Measurements from ENCODE around the gene AMH. TPM values are rescaled to one million over a fixed set of nuclear protein-coding genes. Genes with fewer than 3 reads are reported as not detected.
A peak's percentile ranks its signal among the peaks of the same experiment; 100 is the strongest.

Gene AMH
- total RNA-seq, 5 donors from 2014 or later (not counting 1 experiment from before 2014, with no cell fraction given): 2.1 to 13.5 (median 5.3) TPM

DNA sequence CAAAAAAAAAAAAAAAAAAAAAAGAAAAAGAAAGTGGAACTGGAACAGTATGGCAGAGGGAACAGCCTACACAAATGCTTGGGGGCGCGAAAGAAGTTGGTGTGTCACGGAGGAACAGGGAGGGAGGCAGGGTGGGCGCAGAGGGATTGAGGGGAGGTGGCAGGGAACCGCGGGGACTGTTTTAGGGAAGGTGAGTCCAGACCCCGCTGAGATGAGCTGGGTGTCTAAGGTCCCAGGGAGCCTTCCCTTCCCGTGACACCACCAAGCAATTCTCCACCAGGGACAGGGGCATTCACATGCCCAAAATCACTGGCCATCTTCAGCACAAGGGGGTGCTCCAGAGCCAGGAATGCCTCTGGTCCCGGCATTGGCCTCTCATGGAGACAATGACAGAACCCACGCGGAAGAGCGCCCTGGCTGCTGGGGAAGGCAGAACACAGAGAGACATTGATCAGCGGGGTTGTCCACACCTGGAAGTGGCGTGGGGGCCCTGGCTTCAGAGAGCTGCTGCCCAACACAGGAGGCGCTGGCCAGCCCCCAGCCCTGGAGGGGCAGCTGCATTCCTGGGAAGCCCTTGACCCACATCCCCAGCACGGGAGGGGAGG lies 25.9 kb downstream of the AMH start:
- Mint-ChIP-seq H3K4me3 (peak overlapping the region in 2 of 3 donors; percentile 27 to 39), H3K36me3 (peaks cover 17% of the 10 kb centered on the region), H3K4me1 (peaks cover 36 to 38% (median 36%) of the 10 kb centered on the region in 3 donors), H3K9me3 (no peaks in the 10 kb centered on the region), H3K27me3 (no peaks in the 10 kb centered on the region), H3K27ac (peak overlapping the region; percentile 48 to 73)
- Histone ChIP-seq H3K9me3 (no peaks in the 10 kb centered on the region), H3K27ac (ENCODE audit: low read length) (no peak overlapping the region), H3K4me1 (ENCODE audit: control insufficient read depth in 1 of 2, extremely low read depth in 1 of 2, insufficient read depth in 2 of 2, low read length in 2 of 2) (peaks cover 2 to 46% of the 10 kb centered on the region in 2 experiments), H3K4me3 (ENCODE audit: control insufficient read depth in 1 of 2, extremely low read depth in 1 of 2, low read length in 1 of 2) (no peak overlapping the region), H3K27me3 (replicated peaks in 1 of 2; ENCODE audit: control insufficient read depth in 2 of 2, extremely low read depth in 1 of 2, insufficient read depth in 2 of 2, low read length in 1 of 2) (no peaks in the 10 kb centered on the region), H3K36me3 (ENCODE audit: control insufficient read depth in 2 of 2, extremely low read depth in 1 of 2, insufficient read depth in 1 of 2, low read length in 1 of 2) (peaks cover 0 to 30% of the 10 kb centered on the region in 2 donors)
- peak in 3 of 4 experiments; percentile 7 to 23 (median 18) for ATAC-seq (replicated peaks in 1 of 4)
- CTCF ChIA-PET: interaction anchor here in 1 of 2 donors (0.6 kb wide), 1 partner anchor 824 kb away, joined by 5 read pairs; no protein-coding TSS in a partner anchor
- 60% methylated on average over 8 of the region's 16 CpGs for WGBS (ENCODE audit: insufficient coverage)
- DNase-seq: peak in 16 of 35 experiments; percentile 32 to 68 (median 48)
- POLR2A ChIA-PET: interaction anchor here (0.6 to 0.7 kb wide), 3 partner anchors 8 to 37 kb away, joined by 3 to 14 read pairs (median 3); no protein-coding TSS in a partner anchor

DNA sequence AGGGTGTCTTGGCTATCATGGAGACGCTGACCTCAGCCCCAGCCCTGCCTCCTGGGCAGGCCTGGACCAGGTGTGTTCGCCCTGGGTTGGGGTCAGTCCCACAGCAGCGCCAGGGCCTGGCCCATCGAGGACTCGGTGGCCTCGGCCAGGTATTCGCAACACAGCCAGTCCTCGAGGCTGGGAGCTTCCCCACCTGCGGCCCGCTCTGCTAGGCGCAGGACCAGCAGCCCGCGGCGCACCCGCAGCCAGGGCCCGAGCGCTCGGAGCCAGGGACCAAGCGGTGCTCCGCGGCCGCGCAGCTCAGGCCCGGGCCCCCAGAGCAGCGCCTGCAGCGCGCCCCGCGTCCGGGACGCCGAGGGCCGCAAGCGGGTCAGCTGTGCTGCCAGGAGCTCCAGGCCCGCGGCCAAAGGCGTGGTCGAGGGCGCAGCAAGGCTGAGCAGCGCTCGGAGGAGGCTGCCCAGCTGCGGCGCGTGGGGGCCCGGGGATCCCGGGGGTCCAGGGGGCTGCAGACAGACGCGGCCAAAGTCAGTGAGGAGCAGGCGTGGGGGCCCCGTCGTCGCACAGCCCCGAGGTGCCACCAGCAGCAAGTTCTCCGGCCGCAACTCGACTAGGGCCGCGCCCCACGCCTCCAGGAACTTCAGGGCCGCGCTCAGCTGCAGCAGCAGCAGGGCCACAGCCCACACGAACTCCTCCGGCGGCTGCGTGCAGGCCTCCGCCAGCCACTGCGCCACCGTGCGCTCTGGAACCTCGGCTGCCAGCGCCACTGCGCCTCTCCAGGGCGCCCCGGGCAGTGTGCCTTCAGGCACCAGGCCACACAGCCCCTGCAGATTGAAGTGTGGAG lies 26.7 kb downstream of the AMH start:
- Mint-ChIP-seq H3K36me3 (peaks cover 17% of the 10 kb centered on the region), H3K4me1 (peaks cover 36 to 38% (median 37%) of the 10 kb centered on the region in 3 donors), H3K27ac (no peak overlapping the region), H3K9me3 (no peaks in the 10 kb centered on the region), H3K4me3 (no peak overlapping the region), H3K27me3 (no peaks in the 10 kb centered on the region)
- POLR2A ChIA-PET: no interaction called here
- Histone ChIP-seq H3K27ac (ENCODE audit: low read length) (no peak overlapping the region), H3K4me3 (ENCODE audit: control insufficient read depth in 1 of 2, extremely low read depth in 1 of 2, low read length in 1 of 2) (no peak overlapping the region), H3K4me1 (ENCODE audit: control insufficient read depth in 1 of 2, extremely low read depth in 1 of 2, insufficient read depth in 2 of 2, low read length in 2 of 2) (peaks cover 2 to 52% of the 10 kb centered on the region in 2 experiments), H3K9me3 (no peaks in the 10 kb centered on the region), H3K36me3 (ENCODE audit: control insufficient read depth in 2 of 2, extremely low read depth in 1 of 2, insufficient read depth in 1 of 2, low read length in 1 of 2) (peaks cover 0 to 30% of the 10 kb centered on the region in 2 donors), H3K27me3 (replicated peaks in 1 of 2; ENCODE audit: control insufficient read depth in 2 of 2, extremely low read depth in 1 of 2, insufficient read depth in 2 of 2, low read length in 1 of 2) (no peaks in the 10 kb centered on the region)
- ATAC-seq (replicated peaks in 1 of 4): no peak
- DNase-seq: peak in 1 of 35 experiments; percentile 15
- CTCF ChIA-PET: no interaction called here
- 95% methylated on average over 66 of the region's 74 CpGs for WGBS (ENCODE audit: insufficient coverage)

DNA sequence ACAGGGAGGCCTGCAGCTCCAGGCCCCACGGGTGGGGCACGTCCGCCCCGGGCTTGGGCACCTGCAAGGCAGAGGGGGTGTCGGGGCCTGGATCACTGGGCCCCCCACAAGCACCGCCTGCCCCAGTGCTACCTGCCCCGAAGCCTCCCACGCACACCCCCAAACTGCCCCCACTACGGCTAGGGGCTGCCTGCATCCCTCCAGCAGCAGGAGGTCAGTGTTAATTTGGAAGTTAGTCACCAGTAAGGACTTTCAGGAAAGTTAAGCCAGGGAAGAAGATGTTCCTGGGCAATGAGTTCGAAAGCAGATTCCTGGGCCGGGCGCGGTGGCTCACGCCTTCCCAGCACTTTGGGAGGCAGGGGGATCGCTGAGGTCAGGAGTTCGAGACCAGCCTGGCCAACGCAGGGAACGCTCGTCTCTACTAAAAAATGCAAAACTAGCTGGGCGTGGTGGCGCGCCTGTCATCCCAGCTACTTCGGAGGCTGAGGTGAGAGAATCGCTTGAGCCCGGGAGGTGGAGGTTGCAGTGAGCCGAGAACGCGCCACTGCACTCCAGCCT lies 27.4 kb downstream of the AMH start:
- Histone ChIP-seq H3K4me3 (ENCODE audit: control insufficient read depth in 1 of 2, extremely low read depth in 1 of 2, low read length in 1 of 2) (no peak overlapping the region), H3K9me3 (no peaks in the 10 kb centered on the region), H3K4me1 (ENCODE audit: control insufficient read depth in 1 of 2, extremely low read depth in 1 of 2, insufficient read depth in 2 of 2, low read length in 2 of 2) (peaks cover 2 to 48% of the 10 kb centered on the region in 2 experiments), H3K27ac (ENCODE audit: low read length) (no peak overlapping the region), H3K36me3 (ENCODE audit: control insufficient read depth in 2 of 2, extremely low read depth in 1 of 2, insufficient read depth in 1 of 2, low read length in 1 of 2) (peaks cover 0 to 27% of the 10 kb centered on the region in 2 donors), H3K27me3 (replicated peaks in 1 of 2; ENCODE audit: control insufficient read depth in 2 of 2, extremely low read depth in 1 of 2, insufficient read depth in 2 of 2, low read length in 1 of 2) (no peaks in the 10 kb centered on the region)
- H3K27ac Mint-ChIP-seq: peak overlapping the region; percentile 15 to 55
- no peaks in the 10 kb centered on the region for H3K9me3 Mint-ChIP-seq
- H3K36me3 Mint-ChIP-seq: peaks cover 14% of the 10 kb centered on the region
- no peak for ATAC-seq (replicated peaks in 1 of 4)
- peaks cover 33 to 36% (median 35%) of the 10 kb centered on the region in 3 donors for H3K4me1 Mint-ChIP-seq
- DNase-seq: no peak
- no peak overlapping the region for H3K4me3 Mint-ChIP-seq
- whole genome bisulfite sequencing (ENCODE audit: insufficient coverage): 96% methylated on average over 21 of the region's 28 CpGs
- H3K27me3 Mint-ChIP-seq: no peaks in the 10 kb centered on the region
- ChIA-PET POLR2A (no interaction called here), CTCF (no interaction called here)

DNA sequence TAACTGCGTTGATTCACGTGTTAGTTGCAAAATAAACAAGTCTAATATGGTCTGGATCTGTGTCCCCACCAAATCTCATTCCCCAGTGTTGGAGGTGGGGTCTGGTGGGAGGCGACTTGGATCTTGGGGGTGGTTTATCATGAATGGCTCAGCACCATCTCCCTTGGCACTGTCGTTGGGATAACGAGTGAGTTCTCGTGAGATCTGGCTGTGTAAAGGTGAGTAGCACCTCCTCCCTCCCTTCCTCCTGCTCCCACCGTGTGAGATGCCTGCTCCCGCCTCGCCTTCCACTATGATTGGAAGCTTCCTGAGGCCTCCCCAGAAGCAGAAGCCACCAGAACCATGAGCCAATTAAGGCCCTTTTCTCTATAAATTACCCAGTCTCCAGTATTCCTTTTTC lies 28.0 kb downstream of the AMH start:
- Histone ChIP-seq H3K9me3 (no peaks in the 10 kb centered on the region), H3K27me3 (replicated peaks in 1 of 2; ENCODE audit: control insufficient read depth in 2 of 2, extremely low read depth in 1 of 2, insufficient read depth in 2 of 2, low read length in 1 of 2) (no peaks in the 10 kb centered on the region), H3K27ac (ENCODE audit: low read length) (no peak overlapping the region), H3K4me1 (ENCODE audit: control insufficient read depth in 1 of 2, extremely low read depth in 1 of 2, insufficient read depth in 2 of 2, low read length in 2 of 2) (peaks cover 6 to 49% of the 10 kb centered on the region in 2 experiments), H3K36me3 (ENCODE audit: control insufficient read depth in 2 of 2, extremely low read depth in 1 of 2, insufficient read depth in 1 of 2, low read length in 1 of 2) (peaks cover 0 to 20% of the 10 kb centered on the region in 2 donors), H3K4me3 (ENCODE audit: control insufficient read depth in 1 of 2, extremely low read depth in 1 of 2, low read length in 1 of 2) (no peak overlapping the region)
- Mint-ChIP-seq H3K27ac (peak overlapping the region; percentile 15 to 55), H3K4me1 (peaks cover 28 to 37% (median 33%) of the 10 kb centered on the region in 3 donors), H3K9me3 (no peaks in the 10 kb centered on the region), H3K36me3 (peaks cover 10% of the 10 kb centered on the region), H3K4me3 (no peak overlapping the region), H3K27me3 (no peaks in the 10 kb centered on the region)
- DNase-seq (no peak), ATAC-seq (replicated peaks in 1 of 4) (no peak)
- ChIA-PET CTCF (no interaction called here), POLR2A (interaction anchor here in 1 of 2 donors (0.7 kb wide), 1 partner anchor 1394 kb away, joined by 4 read pairs; no protein-coding TSS in a partner anchor)
- WGBS (ENCODE audit: insufficient coverage): 90% methylated on average over 3 of the region's 9 CpGs

DNA sequence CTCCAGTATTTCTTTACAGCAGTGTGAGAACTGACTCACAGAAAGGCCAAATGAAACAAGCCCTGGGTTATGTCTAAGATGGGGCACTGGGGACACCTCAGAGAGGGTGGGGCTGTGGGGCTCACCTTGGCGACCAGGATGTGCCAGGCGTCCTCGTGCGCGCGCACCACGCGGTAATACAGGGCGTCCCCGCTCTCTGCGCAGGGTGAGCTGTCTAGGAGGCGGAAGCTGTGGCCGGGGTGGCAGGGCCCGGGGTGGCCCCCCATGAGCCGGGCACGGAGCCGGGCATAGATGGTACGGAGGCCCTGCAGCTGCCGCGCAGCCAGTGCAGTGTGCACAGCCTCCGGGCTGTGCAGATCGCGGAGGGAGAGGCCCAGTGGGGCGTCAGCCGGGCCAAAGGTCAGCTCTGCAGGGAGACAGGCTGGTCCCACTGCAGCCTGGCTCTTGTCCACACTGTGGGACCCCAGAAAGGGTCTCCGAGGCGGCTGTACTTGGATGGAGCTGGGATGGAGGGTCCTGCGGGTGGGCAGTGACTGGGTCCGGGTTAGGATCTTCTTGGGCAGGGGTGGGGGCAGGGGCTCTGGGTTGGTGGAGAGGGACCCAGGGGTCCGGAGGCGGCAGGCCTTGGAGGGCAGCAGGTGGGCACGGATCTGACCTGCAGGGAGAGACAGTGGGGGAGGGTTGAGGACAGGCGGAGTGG lies 29.5 kb downstream of the AMH start:
- no peak overlapping the region for H3K4me3 ChIP-seq (ENCODE audit: control insufficient read depth in 1 of 2, extremely low read depth in 1 of 2, low read length in 1 of 2)
- Mint-ChIP-seq H3K36me3 (peaks cover 7% of the 10 kb centered on the region), H3K4me3 (no peak overlapping the region), H3K27ac (no peak overlapping the region), H3K9me3 (no peaks in the 10 kb centered on the region), H3K27me3 (no peaks in the 10 kb centered on the region), H3K4me1 (peaks cover 21 to 35% (median 32%) of the 10 kb centered on the region in 3 donors)
- DNase-seq: no peak
- CTCF ChIA-PET: no interaction called here
- POLR2A ChIA-PET: interaction anchor here in 1 of 2 donors (0.6 kb wide), 1 partner anchor 51 kb away, joined by 3 read pairs; no protein-coding TSS in a partner anchor
- ATAC-seq (replicated peaks in 1 of 4): no peak
- no peak overlapping the region for H3K27ac ChIP-seq (ENCODE audit: low read length)
- WGBS (ENCODE audit: insufficient coverage): 95% methylated on average over 28 of the region's 33 CpGs
- peaks cover 8 to 43% of the 10 kb centered on the region in 2 experiments for H3K4me1 ChIP-seq (ENCODE audit: control insufficient read depth in 1 of 2, extremely low read depth in 1 of 2, insufficient read depth in 2 of 2, low read length in 2 of 2)
- H3K9me3 ChIP-seq: no peaks in the 10 kb centered on the region
- no peaks in the 10 kb centered on the region for H3K27me3 ChIP-seq (replicated peaks in 1 of 2; ENCODE audit: control insufficient read depth in 2 of 2, extremely low read depth in 1 of 2, insufficient read depth in 2 of 2, low read length in 1 of 2)
- H3K36me3 ChIP-seq (ENCODE audit: control insufficient read depth in 2 of 2, extremely low read depth in 1 of 2, insufficient read depth in 1 of 2, low read length in 1 of 2): peaks cover 0 to 6% of the 10 kb centered on the region in 2 donors
